DOHH2 (cell line): Measurements from ENCODE around the gene SREBF1.

ENCODE experiments used
- H3F3A ChIP-seq: fragments of 200-600 bp; sonication (generic), shearing (Covaris generic); 2 replicates; pipeline ENCODE4 v1.6.0; 2016; ENCODE audit warnings: antibody characterized with exemption, mild to moderate bottlenecking; ENCODE audit not compliant: control insufficient read depth, insufficient read depth
- H3K27ac ChIP-seq: fragments of 200-600 bp; sonication (generic); 2 replicates; pipeline ENCODE4 v1.5.1; 2014; ENCODE audit warnings: low read depth, mild to moderate bottlenecking, low read length, moderate library complexity
- H3K27me3 ChIP-seq: fragments of 200-600 bp; sonication (generic); 2 replicates; pipeline ENCODE4 v1.6.1; 2014; ENCODE audit warnings: mild to moderate bottlenecking, low read length, mixed read lengths; ENCODE audit not compliant: control insufficient read depth
- H3K36me3 ChIP-seq: fragments of 200-600 bp; sonication (generic); 2 replicates; pipeline ENCODE4 v1.6.1; 2014; ENCODE audit warnings: mild to moderate bottlenecking, low read length, moderate library complexity, mixed read lengths; ENCODE audit not compliant: control insufficient read depth
- H3K4me1 ChIP-seq: fragments of 200-600 bp; sonication (generic); 2 replicates; pipeline ENCODE4 v1.6.1; 2014; ENCODE audit warnings: mild to moderate bottlenecking, low read length, mixed read lengths; ENCODE audit not compliant: control insufficient read depth
- H3K4me2 ChIP-seq: fragments of 200-600 bp; sonication (generic); 2 replicates; pipeline ENCODE4 v1.6.0; 2014; ENCODE audit warnings: mild to moderate bottlenecking, low read length, moderate library complexity
- H3K4me3 ChIP-seq: fragments of 200-600 bp; sonication (generic); 2 replicates; pipeline ENCODE4 v1.5.1; 2014; ENCODE audit warnings: mild to moderate bottlenecking, low read length, mixed read lengths
- H3K79me2 ChIP-seq: fragments of 200-600 bp; sonication (generic); 2 replicates; pipeline ENCODE4 v1.6.1; 2014; ENCODE audit warnings: mild to moderate bottlenecking, low read length, mixed read lengths; ENCODE audit not compliant: control insufficient read depth
- H3K9me2 ChIP-seq: fragments of 200-600 bp; sonication (generic); replicated peaks from 2 replicates; pipeline ENCODE4 v1.6.1; 2014; ENCODE audit warnings: mild to moderate bottlenecking, low read length, mixed read lengths; ENCODE audit not compliant: control insufficient read depth
- H3K9me3 ChIP-seq: fragments of 200-600 bp; sonication (generic); 2 replicates; pipeline ENCODE4 v1.6.1; 2014; ENCODE audit warnings: antibody characterized with exemption, low read length, mixed read lengths; ENCODE audit not compliant: control insufficient read depth, insufficient read depth
- H4K20me1 ChIP-seq: fragments of 200-600 bp; sonication (generic); 2 replicates; pipeline ENCODE4 v1.6.0; 2014; ENCODE audit warnings: low read depth, mild to moderate bottlenecking, antibody characterized with exemption, low read length, moderate library complexity; ENCODE audit not compliant: control insufficient read depth, insufficient read depth
- EZH2phosphoT487 ChIP-seq: fragments of 200-600 bp; sonication (generic); IDR thresholded peaks from 2 replicates; pipeline ENCODE4 v1.6.1; 2017; ENCODE audit warnings: borderline replicate concordance, mild to moderate bottlenecking, antibody characterized with exemption, low read length, moderate library complexity, mixed read lengths
- TF ChIP-seq, protein P1 (sequence below): fragments of 200-600 bp; sonication (generic); IDR thresholded peaks from one replicate; pipeline ENCODE4 v1.5.1; 2014; ENCODE audit warnings: antibody characterized with exemption, mild to moderate bottlenecking, low read depth, low read length; ENCODE audit not compliant: poor library complexity, severe bottlenecking

Gene SREBF1

DNA sequence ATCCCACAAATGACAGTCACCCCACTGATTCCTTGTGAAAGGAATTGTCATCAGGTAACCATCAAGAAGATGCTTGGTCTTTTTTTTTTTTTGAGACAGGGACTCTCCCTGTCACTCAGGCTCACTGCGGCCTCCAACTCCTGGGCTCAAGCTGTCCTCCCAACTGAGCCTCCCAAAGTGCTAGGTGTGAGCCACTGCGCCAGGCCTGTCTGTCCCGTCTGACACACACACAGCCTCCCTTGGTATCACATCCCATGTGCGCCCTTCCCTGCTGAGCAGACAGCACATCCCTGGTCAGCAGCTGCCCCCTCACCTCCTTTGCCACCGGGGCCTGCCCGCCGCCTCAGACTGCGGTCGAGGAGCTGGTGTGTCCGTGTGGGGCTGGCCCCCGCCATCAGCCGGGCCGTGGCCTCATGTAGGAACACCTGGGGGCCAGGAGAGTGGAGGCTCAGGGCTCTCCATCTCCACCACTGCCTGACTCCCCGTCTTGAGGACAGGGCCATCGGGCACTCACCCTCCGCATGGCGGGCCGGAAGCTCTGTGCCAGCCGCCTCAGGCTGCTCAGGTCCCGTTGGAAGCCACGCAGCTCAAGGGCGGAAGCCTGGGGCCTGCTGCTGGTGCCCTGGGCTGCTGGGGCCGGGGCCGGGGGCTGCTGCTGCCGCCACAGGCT is 23.6 kb downstream of the SREBF1 start:
- H3K9me3 ChIP-seq: no peaks in the 10 kb centered on the region
- H3K27me3 ChIP-seq: no peaks in the 10 kb centered on the region
- H3K4me3 ChIP-seq: no peak overlapping the region
- TF ChIP-seq, protein P1, sequence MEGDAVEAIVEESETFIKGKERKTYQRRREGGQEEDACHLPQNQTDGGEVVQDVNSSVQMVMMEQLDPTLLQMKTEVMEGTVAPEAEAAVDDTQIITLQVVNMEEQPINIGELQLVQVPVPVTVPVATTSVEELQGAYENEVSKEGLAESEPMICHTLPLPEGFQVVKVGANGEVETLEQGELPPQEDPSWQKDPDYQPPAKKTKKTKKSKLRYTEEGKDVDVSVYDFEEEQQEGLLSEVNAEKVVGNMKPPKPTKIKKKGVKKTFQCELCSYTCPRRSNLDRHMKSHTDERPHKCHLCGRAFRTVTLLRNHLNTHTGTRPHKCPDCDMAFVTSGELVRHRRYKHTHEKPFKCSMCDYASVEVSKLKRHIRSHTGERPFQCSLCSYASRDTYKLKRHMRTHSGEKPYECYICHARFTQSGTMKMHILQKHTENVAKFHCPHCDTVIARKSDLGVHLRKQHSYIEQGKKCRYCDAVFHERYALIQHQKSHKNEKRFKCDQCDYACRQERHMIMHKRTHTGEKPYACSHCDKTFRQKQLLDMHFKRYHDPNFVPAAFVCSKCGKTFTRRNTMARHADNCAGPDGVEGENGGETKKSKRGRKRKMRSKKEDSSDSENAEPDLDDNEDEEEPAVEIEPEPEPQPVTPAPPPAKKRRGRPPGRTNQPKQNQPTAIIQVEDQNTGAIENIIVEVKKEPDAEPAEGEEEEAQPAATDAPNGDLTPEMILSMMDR: no peak
- no peak for TF ChIP-seq EZH2phosphoT487
- no peaks in the 10 kb centered on the region for H3K4me1 ChIP-seq
- H4K20me1 ChIP-seq: no peaks in the 10 kb centered on the region
- H3F3A ChIP-seq: peaks cover 9% of the 10 kb centered on the region
- no peaks in the 10 kb centered on the region for H3K79me2 ChIP-seq
- no peaks in the 10 kb centered on the region for H3K9me2 ChIP-seq
- peaks cover 74% of the 10 kb centered on the region for H3K36me3 ChIP-seq
- H3K4me2 ChIP-seq: no peak overlapping the region
- no peak overlapping the region for H3K27ac ChIP-seq

GRCh38 chr17:17812211-17813054 is 24.4 kb downstream of the SREBF1 start:
- H3K9me3 ChIP-seq: no peaks in the 10 kb centered on the region
- no peaks in the 10 kb centered on the region for H3K79me2 ChIP-seq
- no peak overlapping the region for H3K4me2 ChIP-seq
- H3K27me3 ChIP-seq: no peaks in the 10 kb centered on the region
- H3K4me1 ChIP-seq: no peaks in the 10 kb centered on the region
- no peaks in the 10 kb centered on the region for H4K20me1 ChIP-seq
- no peak for TF ChIP-seq EZH2phosphoT487
- TF ChIP-seq, protein P1: peak; percentile 97
- no peaks in the 10 kb centered on the region for H3K9me2 ChIP-seq
- no peak overlapping the region for H3K27ac ChIP-seq
- peaks cover 9% of the 10 kb centered on the region for H3F3A ChIP-seq
- H3K4me3 ChIP-seq: no peak overlapping the region
- peaks cover 67% of the 10 kb centered on the region for H3K36me3 ChIP-seq

DNA sequence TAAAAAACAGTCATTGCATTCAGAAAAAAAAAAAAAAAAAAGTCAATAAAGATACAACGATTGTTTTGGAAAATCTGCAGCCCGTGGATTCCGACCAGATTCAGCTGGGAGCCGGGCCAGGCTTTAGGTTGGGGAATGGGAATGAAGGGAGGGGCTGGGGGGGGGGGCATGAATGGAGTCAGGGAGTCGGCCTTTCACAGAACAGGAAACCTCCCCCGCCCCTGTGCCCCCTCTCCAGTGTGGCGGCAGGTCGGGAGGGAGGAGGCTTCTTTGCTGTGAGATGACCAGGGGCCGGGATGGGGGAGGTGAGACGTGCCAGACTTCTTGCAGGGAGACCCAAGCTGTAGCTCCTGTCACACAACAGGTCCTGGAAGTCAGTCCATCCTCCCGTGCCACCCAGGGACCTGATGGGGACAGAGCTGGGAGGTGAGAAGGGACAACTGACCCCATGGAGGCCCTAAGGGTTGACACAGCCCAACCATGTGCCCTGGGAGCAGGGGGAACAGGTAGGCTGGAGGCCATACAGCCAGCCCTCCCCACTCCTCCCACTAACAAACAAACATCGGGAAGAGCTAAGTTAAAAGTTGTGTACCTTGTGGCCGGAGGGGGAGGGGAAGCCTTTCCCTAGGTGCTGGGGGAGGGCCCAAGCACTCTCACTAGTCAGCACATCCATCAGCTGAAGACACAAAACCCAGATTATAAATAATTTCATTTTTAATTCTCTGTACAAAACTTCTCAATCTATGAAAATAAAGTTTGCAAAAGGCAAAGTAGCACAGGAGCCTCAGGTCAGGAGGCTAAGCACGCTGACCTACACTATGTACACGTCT is 25.2 kb downstream of the SREBF1 start:
- H3K4me3 ChIP-seq: no peak overlapping the region
- no peaks in the 10 kb centered on the region for H3K9me3 ChIP-seq
- H4K20me1 ChIP-seq: no peaks in the 10 kb centered on the region
- no peak overlapping the region for H3K27ac ChIP-seq
- no peaks in the 10 kb centered on the region for H3K4me1 ChIP-seq
- H3F3A ChIP-seq: peaks cover 9% of the 10 kb centered on the region
- H3K4me2 ChIP-seq: no peak overlapping the region
- no peaks in the 10 kb centered on the region for H3K79me2 ChIP-seq
- H3K27me3 ChIP-seq: no peaks in the 10 kb centered on the region
- TF ChIP-seq, protein P1: no peak
- TF ChIP-seq EZH2phosphoT487: no peak
- H3K9me2 ChIP-seq: no peaks in the 10 kb centered on the region
- peaks cover 58% of the 10 kb centered on the region for H3K36me3 ChIP-seq
